ENCODE data around the gene FNTB.
A peak's percentile ranks its signal among the peaks of the same experiment; 100 is the strongest.
"Not testable (repeated sequence)": the region's sequence is repeated elsewhere in the genome, so short reads cannot be mapped to it uniquely, and the experiment has no call there.

Gene FNTB

DNA sequence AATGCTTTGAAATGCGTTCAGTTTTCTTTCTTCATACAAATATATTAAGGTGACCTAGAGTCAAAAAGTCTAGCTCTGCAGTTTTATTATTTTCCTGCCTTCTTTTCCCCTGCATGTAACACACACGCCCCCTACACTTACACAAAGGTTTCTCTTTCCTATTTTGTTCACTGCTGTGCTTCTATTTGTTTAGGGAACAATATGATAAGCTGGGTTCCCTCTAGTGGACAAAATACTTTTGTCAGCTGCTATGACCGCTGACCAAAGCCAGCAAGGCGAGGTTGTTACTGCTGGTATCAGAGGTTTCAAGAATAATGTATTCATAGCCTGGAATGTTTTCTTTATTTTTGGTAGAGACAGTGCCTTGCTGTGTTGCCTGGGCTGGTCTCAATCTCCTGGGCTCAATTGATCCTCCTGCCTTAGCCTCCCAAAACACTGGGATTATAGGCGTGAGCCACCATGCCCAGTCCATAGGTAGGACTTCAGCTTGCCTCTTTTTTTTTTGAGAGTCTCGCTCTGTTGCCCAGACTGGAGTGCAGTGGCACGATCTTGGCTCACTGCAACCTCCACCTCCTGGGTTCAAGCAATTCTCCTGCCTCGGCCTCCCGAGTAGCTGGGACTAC lies 33.4 kb downstream of the FNTB start:
- peak; percentile 37 for DNase-seq

DNA sequence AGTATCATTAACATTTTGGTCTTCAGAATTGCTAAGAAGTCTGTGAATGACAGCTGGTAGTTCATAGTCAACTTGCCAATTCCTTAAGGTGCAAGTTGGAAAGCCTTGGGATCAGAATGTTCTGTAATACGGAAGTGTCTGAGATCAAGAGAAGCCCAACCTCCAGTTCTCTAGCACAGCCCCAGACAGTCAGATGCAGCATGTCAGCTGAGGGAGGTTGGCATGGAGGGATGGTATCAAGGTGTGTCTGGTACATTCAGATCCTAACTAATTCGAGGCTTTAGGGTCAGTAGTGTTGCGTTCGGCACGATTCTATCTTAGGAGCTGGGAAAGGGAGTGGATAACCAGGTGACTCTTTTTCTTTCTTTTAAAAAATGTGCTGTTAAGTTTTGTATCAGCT lies 38.3 kb downstream of the FNTB start:
- no peak for DNase-seq

GRCh38 chr14:65025818-65026217 lies 39.1 kb downstream of the FNTB start:
- no peak for DNase-seq

GRCh38 chr14:65026526-65026925 lies 39.8 kb downstream of the FNTB start:
- DNase-seq: no peak

- no peak for DNase-seq
These were observed 40.6 kb downstream of the FNTB start for GRCh38 chr14:65027127-65027799.

- no peak for DNase-seq
These were observed 42.2 kb downstream of the FNTB start for GRCh38 chr14:65028937-65029336.

- not testable (repeated sequence) for DNase-seq
These were observed 44.6 kb downstream of the FNTB start for GRCh38 chr14:65031321-65031720.

- no peak for DNase-seq
These were observed 45.6 kb downstream of the FNTB start for GRCh38 chr14:65032319-65032718.

DNA sequence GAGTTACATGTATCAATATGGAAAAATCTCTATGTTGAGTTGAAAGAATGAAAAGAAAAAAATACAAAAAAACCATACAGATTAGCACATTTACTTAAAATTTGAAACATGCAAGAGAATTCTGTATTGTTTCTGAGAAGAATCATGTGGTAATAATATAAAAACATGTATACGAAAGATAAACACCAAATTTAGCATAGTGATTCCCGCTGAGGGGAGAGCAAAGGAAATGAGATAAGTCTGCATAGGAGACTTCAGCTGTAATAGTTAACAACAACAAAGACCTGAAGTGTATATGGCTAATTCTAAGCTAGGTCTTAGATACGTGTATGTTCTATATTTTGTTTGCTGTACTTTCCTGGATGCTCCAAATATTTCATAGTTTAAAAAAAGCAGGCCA lies 46.5 kb downstream of the FNTB start:
- DNase-seq: no peak

DNA sequence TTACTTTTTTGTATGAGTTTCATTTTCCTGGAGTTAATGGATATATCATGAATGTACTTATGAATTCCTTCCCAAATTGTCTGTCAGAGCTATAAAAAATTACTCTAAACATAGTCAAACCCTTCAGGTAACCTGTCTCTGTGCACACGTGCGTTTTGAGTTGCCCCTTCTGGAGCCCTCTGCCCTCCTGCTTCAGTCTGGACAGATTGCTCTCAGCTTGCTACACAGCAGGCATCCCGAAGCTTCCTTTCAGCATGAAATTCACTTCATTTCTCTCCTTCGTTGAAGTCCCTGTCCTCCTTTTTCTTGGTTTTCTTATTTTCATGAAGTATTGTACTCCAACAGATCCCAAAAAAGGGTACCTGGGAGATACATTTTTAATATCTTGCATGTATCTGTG lies 47.3 kb downstream of the FNTB start:
- no peak for DNase-seq

- DNase-seq: no peak
These were observed 48.4 kb downstream of the FNTB start for GRCh38 chr14:65035049-65035448.

- DNase-seq: no peak
These were observed 52.3 kb downstream of the FNTB start for GRCh38 chr14:65038966-65039365.

DNA sequence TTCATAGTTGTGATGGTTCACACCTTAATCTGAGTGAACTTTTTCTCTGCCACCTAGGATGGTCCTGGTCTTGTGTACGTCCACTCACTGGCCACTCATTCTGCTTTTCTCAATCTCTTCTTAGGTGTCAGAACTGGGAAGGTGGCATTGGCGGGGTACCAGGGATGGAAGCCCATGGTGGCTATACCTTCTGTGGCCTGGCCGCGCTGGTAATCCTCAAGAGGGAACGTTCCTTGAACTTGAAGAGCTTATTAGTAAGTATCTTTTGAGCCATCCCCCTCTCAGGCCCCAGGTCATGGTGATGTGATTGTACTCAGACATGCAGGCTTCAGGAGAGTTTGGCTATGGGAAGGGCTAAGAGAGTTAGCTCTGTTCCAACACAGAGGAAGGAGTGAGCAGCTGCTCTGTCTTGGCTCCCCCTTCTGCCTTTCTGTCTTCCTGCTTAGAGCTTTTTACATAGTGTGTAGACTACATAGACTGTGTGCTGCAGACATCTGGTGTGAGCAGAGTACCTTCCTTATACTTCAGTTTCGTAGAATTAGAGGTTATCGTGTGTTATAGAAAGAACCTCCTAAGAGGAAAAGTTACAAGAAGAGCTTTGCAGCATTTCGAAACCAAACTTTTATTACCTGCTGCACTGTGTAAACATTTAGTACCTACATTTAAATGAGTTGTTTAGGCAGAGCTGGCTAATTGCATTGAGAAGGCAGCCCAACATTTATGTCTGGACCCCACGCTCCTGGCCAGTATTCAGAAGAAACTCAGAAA lies 54.2 kb downstream of the FNTB start:
- no peak for DNase-seq

GRCh38 chr14:65041434-65041915 lies 54.8 kb downstream of the FNTB start:
- no peak for DNase-seq

GRCh38 chr14:65042296-65042695 lies 55.6 kb downstream of the FNTB start:
- no peak for DNase-seq

DNA sequence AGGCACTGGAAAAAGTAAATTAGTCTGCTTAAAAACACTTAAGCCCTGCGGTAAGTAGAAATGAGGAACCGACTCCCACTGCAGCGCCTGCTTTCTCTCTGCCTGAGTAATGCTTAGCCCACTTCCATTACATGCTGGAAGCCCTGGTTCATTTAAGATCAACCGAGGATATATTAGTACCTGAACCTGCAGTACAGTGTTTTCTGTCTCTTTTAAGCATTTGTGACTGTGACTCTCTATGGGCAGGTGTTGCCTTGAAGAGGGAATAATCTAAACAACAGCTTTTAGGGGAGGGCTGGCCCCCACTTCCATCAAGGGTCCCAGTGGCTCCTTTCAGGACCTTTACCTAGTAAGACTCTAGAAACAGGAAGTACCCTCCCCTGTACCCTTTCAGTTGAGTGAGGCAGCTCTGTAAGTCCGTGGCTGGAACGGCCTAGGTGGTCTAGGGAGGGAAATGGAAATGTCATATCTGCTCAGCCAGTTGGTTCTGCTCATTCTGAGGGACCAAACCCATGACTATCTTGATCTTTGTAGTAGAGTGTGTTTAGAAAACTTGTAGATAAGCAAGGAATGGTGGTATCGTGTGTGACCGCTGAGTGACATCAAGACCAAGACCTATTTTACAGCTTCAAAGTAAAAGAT lies 56.2 kb downstream of the FNTB start:
- DNase-seq: no peak

DNA sequence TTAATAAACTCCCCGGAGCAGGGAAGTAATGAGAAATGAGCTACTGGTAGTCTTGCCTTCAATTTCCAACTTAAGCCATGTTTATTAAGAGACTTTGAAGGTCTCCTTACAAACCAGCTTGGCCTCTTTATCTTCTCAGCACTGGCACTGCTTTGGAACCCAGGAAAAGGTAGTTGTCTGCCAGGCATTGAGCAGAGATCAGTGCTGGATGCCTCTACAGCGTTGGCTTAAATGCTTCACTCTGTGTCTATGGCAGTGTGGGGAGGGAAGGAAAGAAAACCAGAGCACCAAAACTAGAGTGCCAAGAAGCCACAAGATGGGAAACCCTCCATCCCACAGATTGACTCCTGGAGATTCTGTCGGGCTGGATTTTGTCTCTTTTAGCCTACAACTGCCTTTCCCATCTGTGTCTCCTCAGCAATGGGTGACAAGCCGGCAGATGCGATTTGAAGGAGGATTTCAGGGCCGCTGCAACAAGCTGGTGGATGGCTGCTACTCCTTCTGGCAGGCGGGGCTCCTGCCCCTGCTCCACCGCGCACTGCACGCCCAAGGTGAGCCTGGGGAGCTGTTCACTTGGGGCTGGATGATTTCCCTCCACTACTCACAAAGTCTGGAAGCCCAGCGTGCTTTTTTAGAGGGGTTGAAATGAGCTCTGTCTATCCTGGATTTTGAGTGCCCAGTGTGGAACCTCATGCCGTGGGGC lies 57.3 kb downstream of the FNTB start:
- DNase-seq: no peak

DNA sequence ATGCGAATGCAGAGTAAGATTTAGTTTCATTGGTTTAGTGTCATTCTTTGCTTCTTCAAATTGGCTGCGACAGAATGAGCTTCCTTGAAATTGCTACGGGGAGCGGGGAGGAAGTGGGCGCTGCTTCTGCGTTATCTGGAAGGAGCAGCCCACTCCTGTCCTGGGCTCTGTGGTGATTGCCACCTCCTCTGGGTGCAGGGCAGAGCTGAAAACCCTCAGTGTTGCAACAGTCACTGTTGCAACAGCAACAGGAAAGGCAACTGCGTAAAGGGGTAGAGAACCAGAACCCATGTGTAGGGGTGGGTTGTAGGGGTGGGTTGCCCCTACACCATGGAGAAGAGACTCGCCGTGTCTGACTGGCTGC lies 57.9 kb downstream of the FNTB start:
- DNase-seq: no peak

DNA sequence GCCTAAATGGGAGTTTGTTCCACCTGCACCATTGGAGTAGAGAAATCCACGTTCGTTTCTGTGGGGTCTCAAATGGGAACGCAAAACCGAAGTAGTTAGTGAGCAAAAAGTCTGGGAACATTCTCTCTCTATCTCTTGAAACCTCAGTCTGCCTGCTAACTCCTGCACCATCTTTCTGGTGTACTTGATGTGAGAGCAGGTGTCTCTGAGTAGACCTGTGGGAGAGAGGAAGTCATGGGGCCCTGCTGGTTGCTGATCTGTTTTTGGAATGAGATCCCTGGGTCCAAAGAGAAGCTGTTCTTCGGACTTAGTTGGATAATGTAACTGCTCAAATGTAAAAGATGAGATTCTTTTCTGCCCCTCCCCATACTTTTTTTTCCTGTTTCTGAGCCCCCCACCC lies 58.3 kb downstream of the FNTB start:
- no peak for DNase-seq

DNA sequence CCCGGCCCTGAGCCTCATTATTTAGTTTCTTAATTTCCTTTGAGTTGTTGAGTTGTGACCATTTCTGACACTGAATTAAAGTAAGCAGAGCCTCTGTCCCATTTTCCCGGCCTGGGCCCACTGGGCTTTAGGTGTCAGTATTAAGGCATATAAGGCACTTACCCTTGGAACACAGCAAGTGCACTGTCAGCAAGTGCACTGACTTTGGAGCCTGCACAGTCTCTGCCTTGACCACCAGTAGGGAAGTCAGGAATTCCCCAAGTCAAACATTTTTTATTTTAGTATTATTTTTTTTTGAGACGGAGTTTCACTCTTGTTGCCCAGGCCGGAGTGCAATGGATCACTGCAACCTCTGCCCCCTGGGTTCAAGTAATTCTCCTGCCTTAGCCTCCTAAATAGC lies 59.0 kb downstream of the FNTB start:
- no peak for DNase-seq

- no peak for DNase-seq
These were observed 66.1 kb downstream of the FNTB start for GRCh38 chr14:65052832-65053231.

GRCh38 chr14:65053466-65053865 lies 66.8 kb downstream of the FNTB start:
- DNase-seq: no peak

DNA sequence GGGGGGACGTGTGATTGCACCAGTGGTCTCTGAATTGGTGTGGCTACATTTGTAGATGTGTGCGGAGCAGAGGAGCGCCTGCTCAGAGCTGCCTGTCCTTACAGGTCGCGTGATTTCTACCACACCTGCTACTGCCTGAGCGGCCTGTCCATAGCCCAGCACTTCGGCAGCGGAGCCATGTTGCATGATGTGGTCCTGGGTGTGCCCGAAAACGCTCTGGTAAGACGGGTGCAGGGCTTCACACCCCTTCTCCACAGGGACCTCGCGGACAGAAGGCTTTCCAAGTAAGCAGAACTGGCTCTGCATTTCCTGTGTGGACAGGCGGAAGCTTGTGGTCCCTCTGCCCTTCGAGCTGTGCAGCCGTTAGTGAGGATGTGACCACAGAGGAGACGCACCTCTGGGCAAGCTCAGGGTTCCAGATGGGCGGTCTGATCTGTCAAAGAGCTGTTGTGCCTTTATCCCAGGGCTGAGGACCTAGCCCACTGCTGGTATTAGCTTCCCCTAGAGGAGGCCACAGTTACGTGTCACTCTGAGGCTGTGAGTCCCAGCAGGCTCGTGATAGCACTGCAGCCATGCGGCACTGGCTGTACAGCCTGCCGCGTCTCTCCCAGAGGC lies 67.9 kb downstream of the FNTB start:
- no peak for DNase-seq

All from 8988T (cell line).